Loucy (cell line): Measurements from ENCODE around the gene TAF3.

Source experiments
- EZH2phosphoT487 ChIP-seq: fragments of 200-600 bp; IDR thresholded peaks from 2 replicates; pipeline ENCODE4 v1.6.1; 2018; ENCODE audit warnings: antibody characterized with exemption, mild to moderate bottlenecking, moderate library complexity, borderline replicate concordance
- TF ChIP-seq, protein P1 (sequence below): fragments of 200-600 bp; sonication (generic); conservative IDR thresholded peaks from 2 replicates; pipeline ENCODE4 v1.5.1; 2014; ENCODE audit warnings: mild to moderate bottlenecking, antibody characterized with exemption, low read length

DNA sequence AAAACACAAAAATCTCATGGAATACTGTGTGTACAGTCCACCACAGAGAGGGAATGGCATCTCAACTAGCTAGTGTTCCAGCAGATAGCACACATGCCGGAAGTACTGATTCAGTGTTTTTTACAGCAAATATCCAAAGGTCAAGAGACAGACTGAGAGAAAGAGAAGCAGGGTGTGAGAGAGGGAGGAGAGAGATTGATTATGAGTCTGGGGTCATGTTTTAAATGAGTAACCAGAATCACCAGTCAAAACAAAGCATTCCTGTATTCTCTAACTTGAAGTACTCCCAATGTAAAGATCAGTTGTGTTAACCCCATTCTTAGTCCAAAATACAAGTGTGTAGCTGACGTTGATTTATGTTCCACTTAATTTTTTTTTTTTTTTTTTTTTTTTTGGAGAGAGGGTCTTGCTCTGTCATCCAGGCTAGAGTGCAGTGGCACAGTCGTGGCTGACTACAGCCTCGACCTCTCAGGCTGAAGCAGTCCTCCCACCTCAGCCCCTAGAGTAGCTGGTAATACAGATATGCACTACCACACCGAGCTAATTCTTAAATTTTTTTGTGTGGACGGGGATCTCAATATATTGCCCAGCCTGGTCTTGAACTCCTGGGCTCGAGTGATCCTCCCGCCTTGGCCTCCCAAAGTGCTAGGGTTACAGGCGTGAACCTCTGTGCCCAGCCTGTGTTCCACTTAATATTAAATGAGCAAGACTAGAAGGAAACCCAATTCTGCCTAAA is 114.2 kb downstream of the TAF3 start:
- TF ChIP-seq, protein P1, sequence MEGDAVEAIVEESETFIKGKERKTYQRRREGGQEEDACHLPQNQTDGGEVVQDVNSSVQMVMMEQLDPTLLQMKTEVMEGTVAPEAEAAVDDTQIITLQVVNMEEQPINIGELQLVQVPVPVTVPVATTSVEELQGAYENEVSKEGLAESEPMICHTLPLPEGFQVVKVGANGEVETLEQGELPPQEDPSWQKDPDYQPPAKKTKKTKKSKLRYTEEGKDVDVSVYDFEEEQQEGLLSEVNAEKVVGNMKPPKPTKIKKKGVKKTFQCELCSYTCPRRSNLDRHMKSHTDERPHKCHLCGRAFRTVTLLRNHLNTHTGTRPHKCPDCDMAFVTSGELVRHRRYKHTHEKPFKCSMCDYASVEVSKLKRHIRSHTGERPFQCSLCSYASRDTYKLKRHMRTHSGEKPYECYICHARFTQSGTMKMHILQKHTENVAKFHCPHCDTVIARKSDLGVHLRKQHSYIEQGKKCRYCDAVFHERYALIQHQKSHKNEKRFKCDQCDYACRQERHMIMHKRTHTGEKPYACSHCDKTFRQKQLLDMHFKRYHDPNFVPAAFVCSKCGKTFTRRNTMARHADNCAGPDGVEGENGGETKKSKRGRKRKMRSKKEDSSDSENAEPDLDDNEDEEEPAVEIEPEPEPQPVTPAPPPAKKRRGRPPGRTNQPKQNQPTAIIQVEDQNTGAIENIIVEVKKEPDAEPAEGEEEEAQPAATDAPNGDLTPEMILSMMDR: no peak
- TF ChIP-seq EZH2phosphoT487: no peak
